Peyer's patch (tissue), 4 donors: Measurements from ENCODE around the gene IL22RA2.

Experiments used
- CTCF ChIP-seq, 6 experiments: fragments of 450-650 bp in 4 of 6; fragments of 200-600 bp in 2 of 6; sonication (generic) in 1 of 6; IDR thresholded peaks; one replicate each; pipeline ENCODE4 v1.5.1; 2017 to 2019; ENCODE audit warnings: antibody characterized with exemption in 6 of 6, mild to moderate bottlenecking in 3 of 6, moderate library complexity in 1 of 6
- POLR2A ChIP-seq, 2 donors: fragments of 450-650 bp; IDR thresholded peaks; one replicate each; pipeline ENCODE4 v1.5.1; 2017; ENCODE audit warnings: antibody characterized with exemption in 2 of 2, mild to moderate bottlenecking in 2 of 2, moderate library complexity in 2 of 2

GRCh38 chr6:137095651-137096238, 77.7 kb downstream of the IL22RA2 start:
- TF ChIP-seq CTCF (IDR thresholded peaks at IDR 0.05) = no peak
- no peak for TF ChIP-seq POLR2A (IDR thresholded peaks at IDR 0.05)
